ENCODE results near the gene PTPRN2.

Gene PTPRN2

DNA sequence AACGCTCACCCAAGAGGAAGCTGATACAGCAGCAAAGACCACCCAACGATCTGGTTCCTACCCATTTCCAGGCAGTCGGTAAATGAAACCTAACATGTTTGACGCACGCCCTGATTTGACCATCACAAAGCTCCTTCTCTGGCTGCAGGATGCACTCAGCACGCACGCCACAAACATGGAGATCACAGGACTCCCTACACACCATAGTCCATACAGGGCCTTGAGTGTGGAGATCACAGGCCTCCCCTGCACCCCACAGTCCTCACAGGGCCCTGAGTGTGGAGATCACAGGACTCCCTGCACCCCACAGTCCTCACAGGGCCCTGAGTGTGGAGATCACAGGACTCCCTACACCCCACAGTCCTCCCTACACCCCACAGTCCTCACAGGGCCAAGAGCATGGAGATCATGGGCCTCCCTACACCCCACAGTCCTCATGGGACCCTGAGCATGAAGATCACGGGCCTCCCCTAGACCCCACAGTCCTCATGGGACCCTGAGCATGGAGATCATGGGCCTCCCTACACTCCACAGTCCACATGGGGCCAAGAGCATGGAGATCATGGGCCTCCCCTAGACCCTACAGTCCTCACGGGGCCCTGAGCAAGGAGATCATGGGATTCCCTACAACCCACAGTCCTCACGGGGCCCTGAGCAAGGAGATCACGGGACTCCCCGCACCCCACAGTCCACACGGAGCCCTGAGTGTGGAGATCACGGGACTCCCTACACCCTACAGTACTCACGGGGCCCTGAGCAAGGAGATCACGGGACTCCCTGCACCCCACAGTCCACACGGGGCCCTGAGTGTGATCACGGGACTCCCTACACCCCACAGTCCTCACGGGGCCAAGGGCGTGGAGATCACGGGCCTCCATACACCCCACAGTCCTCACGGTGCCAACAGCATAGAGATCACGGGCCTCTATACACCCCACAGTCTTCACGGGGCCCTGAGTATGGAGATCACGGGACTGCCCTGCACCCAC is 841.6 kb downstream of the PTPRN2 start:
- TF ChIP-seq, protein P1, sequence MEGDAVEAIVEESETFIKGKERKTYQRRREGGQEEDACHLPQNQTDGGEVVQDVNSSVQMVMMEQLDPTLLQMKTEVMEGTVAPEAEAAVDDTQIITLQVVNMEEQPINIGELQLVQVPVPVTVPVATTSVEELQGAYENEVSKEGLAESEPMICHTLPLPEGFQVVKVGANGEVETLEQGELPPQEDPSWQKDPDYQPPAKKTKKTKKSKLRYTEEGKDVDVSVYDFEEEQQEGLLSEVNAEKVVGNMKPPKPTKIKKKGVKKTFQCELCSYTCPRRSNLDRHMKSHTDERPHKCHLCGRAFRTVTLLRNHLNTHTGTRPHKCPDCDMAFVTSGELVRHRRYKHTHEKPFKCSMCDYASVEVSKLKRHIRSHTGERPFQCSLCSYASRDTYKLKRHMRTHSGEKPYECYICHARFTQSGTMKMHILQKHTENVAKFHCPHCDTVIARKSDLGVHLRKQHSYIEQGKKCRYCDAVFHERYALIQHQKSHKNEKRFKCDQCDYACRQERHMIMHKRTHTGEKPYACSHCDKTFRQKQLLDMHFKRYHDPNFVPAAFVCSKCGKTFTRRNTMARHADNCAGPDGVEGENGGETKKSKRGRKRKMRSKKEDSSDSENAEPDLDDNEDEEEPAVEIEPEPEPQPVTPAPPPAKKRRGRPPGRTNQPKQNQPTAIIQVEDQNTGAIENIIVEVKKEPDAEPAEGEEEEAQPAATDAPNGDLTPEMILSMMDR (conservative IDR thresholded peaks at IDR 0.05; ENCODE audit: low read length) = no peak
- no peak for DNase-seq (ENCODE audit: low read depth)
- no peak overlapping the region for H3K4me3 ChIP-seq (ENCODE audit: low read length)

- no peak overlapping the region for H3K4me3 ChIP-seq (ENCODE audit: low read length)
- TF ChIP-seq, protein P1 (conservative IDR thresholded peaks at IDR 0.05; ENCODE audit: low read length) = no peak
- DNase-seq (ENCODE audit: low read depth) = no peak
Measured at GRCh38 chr7:157744786-157745601, 842.6 kb downstream of the PTPRN2 start.

DNA sequence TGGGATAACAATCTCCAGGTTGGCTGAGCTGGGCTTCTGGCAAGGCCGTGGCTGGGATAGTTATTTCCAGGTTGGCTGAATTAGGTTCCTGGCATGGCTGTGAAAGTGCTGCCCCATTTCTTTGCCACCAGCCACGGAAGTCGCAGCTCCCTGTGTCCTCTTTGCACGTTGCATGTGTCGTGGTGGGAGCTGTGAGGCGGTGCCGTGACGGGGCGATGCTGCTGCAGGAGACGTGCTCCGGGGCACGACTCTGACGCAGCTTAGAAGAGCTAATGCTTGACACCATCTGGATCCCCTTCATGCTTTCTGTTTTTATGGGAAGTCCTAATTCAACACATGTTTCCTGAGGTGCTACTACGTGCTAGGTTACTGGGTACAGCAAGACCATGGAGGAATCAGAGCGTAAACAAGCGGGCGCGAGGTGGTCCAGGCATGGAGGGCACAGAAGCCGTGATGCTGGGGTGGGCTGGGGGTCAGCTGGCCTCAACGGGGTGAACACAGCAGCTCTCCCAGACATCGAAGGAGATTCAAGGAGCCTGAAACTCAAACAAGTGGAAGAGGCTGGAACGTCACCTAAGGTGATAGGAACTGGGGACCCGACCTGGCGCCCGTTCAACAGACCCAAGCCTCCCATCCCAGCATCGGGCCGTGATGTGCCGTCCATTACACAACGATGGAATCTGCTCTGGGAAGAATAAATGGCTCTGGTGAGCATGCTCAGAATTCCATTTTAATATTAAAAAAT is 843.7 kb downstream of the PTPRN2 start:
- H3K4me3 ChIP-seq (ENCODE audit: low read length) = no peak overlapping the region
- DNase-seq (ENCODE audit: low read depth) = no peak
- TF ChIP-seq, protein P1 (conservative IDR thresholded peaks at IDR 0.05; ENCODE audit: low read length) = no peak

DNA sequence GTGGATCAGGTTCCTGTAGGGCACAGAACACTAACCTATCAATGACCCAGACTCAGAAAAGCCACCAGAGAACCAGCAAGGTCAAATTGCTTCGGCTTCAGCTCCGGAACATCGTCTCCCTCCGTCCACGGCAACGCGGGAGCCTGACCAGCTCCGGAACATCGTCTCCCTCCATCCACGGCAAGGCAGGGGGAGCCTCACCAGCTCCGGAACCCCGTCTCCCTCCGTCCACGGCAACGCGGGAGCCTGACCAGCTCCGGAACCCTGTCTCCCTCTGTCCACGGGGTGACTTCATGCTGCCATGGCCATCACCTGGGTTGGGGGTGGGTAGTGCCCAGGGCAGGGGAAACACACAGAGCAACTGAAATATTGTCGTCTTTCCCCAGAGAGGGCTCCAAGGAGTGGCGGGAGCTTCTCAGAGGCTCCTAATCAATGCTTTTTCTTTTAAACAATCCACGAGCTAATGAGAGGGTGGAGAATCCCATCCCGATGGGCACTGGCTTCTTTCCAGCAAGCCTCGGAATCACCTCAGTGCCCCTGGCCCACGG is 847.3 kb downstream of the PTPRN2 start:
- no peak for DNase-seq (ENCODE audit: low read depth)
- TF ChIP-seq, protein P1 (conservative IDR thresholded peaks at IDR 0.05; ENCODE audit: low read length) = no peak
- H3K4me3 ChIP-seq (ENCODE audit: low read length) = no peak overlapping the region

DNA sequence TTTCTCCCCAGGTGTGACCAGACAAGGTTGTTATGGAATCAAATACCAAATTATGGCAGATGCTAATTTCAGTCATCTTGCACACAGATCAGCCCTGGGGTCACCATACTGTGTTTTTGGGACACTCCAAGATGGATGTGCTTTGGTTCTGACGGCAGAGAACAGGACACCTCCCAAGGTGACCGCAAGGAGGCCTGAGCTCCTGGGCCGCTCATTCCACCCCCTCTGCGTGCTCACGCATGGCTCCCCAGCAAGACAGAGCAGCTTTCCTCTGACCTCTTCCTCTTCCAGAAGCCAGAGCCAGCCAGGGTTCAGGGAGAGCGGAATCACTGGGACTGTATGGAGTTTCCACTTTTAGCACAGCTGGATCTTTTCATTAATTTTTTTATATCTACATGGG is 848.0 kb downstream of the PTPRN2 start:
- H3K4me3 ChIP-seq (ENCODE audit: low read length) = no peak overlapping the region
- TF ChIP-seq, protein P1 (conservative IDR thresholded peaks at IDR 0.05; ENCODE audit: low read length) = no peak
- DNase-seq (ENCODE audit: low read depth) = no peak

GRCh38 chr7:157739031-157739430 is 848.6 kb downstream of the PTPRN2 start:
- DNase-seq (ENCODE audit: low read depth) = no peak
- TF ChIP-seq, protein P1 (conservative IDR thresholded peaks at IDR 0.05; ENCODE audit: low read length) = no peak
- no peak overlapping the region for H3K4me3 ChIP-seq (ENCODE audit: low read length)

All from AG10803 (cell line).